ENCODE results near the gene RPS6KA4.
"Not testable (repeated sequence)": the region's sequence is repeated elsewhere in the genome, so short reads cannot be mapped to it uniquely, and the experiment has no call there.

The RPS6KA4 gene

GRCh38 chr11:64358907-64359711, at the start of gene RPS6KA4:
Gene RPS6KA4 (plus strand): TSS chr11:64359162. CDS start chr11:64359236, 74 bp downstream.
- no peak for DNase-seq

GRCh38 chr11:64312947-64313346, 46.0 kb upstream of the RPS6KA4 start:
- no peak for DNase-seq

- DNase-seq, result no peak
Observed at GRCh38 chr11:64313491-64314145, 45.3 kb upstream of the RPS6KA4 start.

- DNase-seq, result no peak
Observed at GRCh38 chr11:64314146-64314804, 44.7 kb upstream of the RPS6KA4 start.

- no peak for DNase-seq
Observed at GRCh38 chr11:64314805-64315561, 44.0 kb upstream of the RPS6KA4 start.

- not testable (repeated sequence) for DNase-seq
Observed at GRCh38 chr11:64315667-64316526, 43.1 kb upstream of the RPS6KA4 start.

GRCh38 chr11:64316672-64317324, 42.2 kb upstream of the RPS6KA4 start:
- peak; percentile 53 for DNase-seq

- peak; percentile 99 for DNase-seq
Observed at GRCh38 chr11:64317325-64317960, 41.5 kb upstream of the RPS6KA4 start, which contains the start of gene TRMT112. Gene TRMT112 (minus strand): TSS chr11:64317559. CDS start chr11:64317526, 33 bp downstream.

GRCh38 chr11:64317961-64318765, 40.8 kb upstream of the RPS6KA4 start, which contains the start of gene PRDX5:
Gene PRDX5 (plus strand): TSS chr11:64318121. CDS start chr11:64318216, 95 bp downstream.
- peak; percentile 99 for DNase-seq

GRCh38 chr11:64318766-64319761, 39.9 kb upstream of the RPS6KA4 start:
- DNase-seq, result no peak

GRCh38 chr11:64320556-64320955, 38.4 kb upstream of the RPS6KA4 start:
- no peak for DNase-seq

GRCh38 chr11:64321026-64321425, 37.9 kb upstream of the RPS6KA4 start:
- DNase-seq, result no peak

GRCh38 chr11:64321533-64321932, 37.4 kb upstream of the RPS6KA4 start:
- DNase-seq, result no peak

GRCh38 chr11:64322925-64323260, 36.1 kb upstream of the RPS6KA4 start:
- DNase-seq, result no peak

GRCh38 chr11:64323373-64323772, 35.6 kb upstream of the RPS6KA4 start:
- DNase-seq, result no peak

GRCh38 chr11:64323984-64324383, 35.0 kb upstream of the RPS6KA4 start:
- DNase-seq, result not testable (repeated sequence)

GRCh38 chr11:64324692-64325469, 34.1 kb upstream of the RPS6KA4 start:
- no peak for DNase-seq

- DNase-seq, result no peak
Observed at GRCh38 chr11:64327375-64327774, 31.6 kb upstream of the RPS6KA4 start.

Data from NCI-H1092 treated with DMSO at 0.1 percent for 48 hours (cell line).